Measurements from ENCODE around the gene MOCS1. TPM values are rescaled to one million over a fixed set of nuclear protein-coding genes. Genes with fewer than 3 reads are reported as not detected.

MOCS1 gene
- total and polyA plus RNA-seq, 12 donors = 10.2 to 41.4 (median 26.0) TPM

GRCh38 chr6:39938773-39939654, 4.8 kb upstream of the MOCS1 start:
- no peaks in the 10 kb centered on the region for H3K27me3 ChIP-seq
- WGBS, 4 donors = 81 to 82% (median 82%) methylated on average over 10 of the region's 10 CpGs
- no peak overlapping the region for H3K27ac ChIP-seq
- no peak for DNase-seq
- no peaks in the 10 kb centered on the region for H3K9me3 ChIP-seq (replicated peaks in 1 of 3)
- TF ChIP-seq POLR2A (IDR thresholded peaks at IDR 0.05) = no peak
- intact Hi-C loops (cut with DNase I) = no loop called here
- no peak overlapping the region for H3K4me3 ChIP-seq
- H3K4me1 ChIP-seq (replicated peaks in 1 of 2) = peaks cover 6 to 16% of the 10 kb centered on the region in 2 donors
- no peaks in the 10 kb centered on the region for H3K36me3 ChIP-seq (replicated peaks in 1 of 2)

DNA sequence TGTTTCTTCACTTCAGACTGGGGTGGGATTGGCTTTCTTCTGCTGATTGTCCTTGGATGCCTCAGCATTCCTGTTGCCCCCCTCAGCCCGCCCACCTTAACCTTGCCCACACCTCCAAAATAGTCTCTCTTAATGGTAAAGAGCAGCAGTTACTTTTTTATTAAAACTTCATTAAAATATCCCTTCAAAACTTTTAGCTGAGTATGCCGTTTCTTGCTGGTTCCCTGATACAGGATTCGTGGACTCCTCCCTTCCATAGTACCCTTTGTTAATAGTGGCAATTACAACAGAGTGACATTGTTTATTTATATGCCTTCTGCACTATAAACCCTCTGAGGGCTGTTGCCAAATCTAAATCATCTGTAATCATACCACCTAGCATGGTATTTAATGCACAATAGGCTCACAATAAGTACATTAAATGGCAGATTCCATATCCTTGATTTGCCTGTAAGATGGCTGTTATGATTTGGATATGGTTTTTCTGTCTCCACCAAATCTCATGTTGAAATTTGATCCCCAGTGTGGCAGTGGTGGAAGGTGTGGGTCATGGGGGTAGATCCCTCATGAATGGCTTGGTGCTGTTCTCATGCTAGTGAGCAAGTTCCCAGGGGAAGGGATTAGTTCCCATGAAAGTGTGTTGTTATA, 3.5 kb upstream of the MOCS1 start:
- no peak overlapping the region for H3K27ac ChIP-seq
- no peak overlapping the region for H3K4me3 ChIP-seq
- intact Hi-C loops (cut with DNase I) = no loop called here
- no peaks in the 10 kb centered on the region for H3K27me3 ChIP-seq
- no peak for TF ChIP-seq POLR2A (IDR thresholded peaks at IDR 0.05)
- no peak for TF ChIP-seq CTCF (IDR thresholded peaks at IDR 0.05)
- WGBS, 4 donors = 81 to 85% (median 84%) methylated on average over 3 of the region's 3 CpGs
- H3K4me1 ChIP-seq (replicated peaks in 1 of 2) = peaks cover under 1 to 19% of the 10 kb centered on the region in 2 donors
- H3K36me3 ChIP-seq (replicated peaks in 1 of 2) = no peaks in the 10 kb centered on the region
- DNase-seq = no peak
- no peaks in the 10 kb centered on the region for H3K9me3 ChIP-seq (replicated peaks in 1 of 3)

GRCh38 chr6:39936857-39937256, 2.6 kb upstream of the MOCS1 start:
- no peaks in the 10 kb centered on the region for H3K9me3 ChIP-seq (replicated peaks in 1 of 3)
- WGBS, 4 donors = 89 to 100% (median 92%) methylated on average over 1 of the region's 1 CpG

DNA sequence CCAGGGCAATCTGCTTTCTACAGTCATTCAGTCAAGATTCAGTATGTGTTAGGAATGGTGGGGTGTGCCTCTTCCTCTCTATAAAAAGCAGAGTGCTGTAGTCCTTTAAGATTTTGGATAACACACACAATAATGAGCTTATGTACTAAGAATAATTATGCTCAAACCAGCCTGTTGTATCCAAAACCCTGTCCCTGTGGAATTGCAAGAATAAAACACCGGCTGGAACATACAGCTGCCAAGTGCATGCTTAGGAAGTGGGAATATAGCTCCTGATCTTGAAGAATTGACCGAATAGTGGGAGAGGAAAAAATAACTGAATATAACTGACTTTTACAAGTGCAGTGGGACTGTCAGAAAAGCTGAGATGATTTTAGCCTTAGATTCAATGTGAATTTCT, 979 bp upstream of the MOCS1 start:
- intact Hi-C loops (cut with DNase I) = no loop called here
- Histone ChIP-seq H3K9me3 (replicated peaks in 1 of 3) (no peaks in the 10 kb centered on the region), H3K27ac (no peak overlapping the region), H3K27me3 (no peaks in the 10 kb centered on the region), H3K36me3 (replicated peaks in 1 of 2) (no peaks in the 10 kb centered on the region), H3K4me3 (no peak overlapping the region), H3K4me1 (replicated peaks in 1 of 2) (peaks cover 4 to 27% of the 10 kb centered on the region in 2 donors)
- TF ChIP-seq POLR2A (IDR thresholded peaks at IDR 0.05) (no peak), CTCF (IDR thresholded peaks at IDR 0.05) (no peak)
- no peak for DNase-seq
- WGBS, 4 donors = 75 to 86% (median 81%) methylated on average over 2 of the region's 2 CpGs

More at GRCh38 chr6:39936857-39937256, 2.6 kb upstream of the MOCS1 start:
- Histone ChIP-seq H3K27ac (no peak overlapping the region), H3K4me3 (no peak overlapping the region), H3K27me3 (no peaks in the 10 kb centered on the region), H3K36me3 (replicated peaks in 1 of 2) (no peaks in the 10 kb centered on the region), H3K4me1 (replicated peaks in 1 of 2) (peaks cover 0 to 21% of the 10 kb centered on the region in 2 donors)
- intact Hi-C loops (cut with DNase I) = no loop called here
- DNase-seq = no peak
- TF ChIP-seq POLR2A (IDR thresholded peaks at IDR 0.05) (no peak), CTCF (IDR thresholded peaks at IDR 0.05) (no peak)
